Liver (tissue), 3 donors: ENCODE results near the gene HOOK2.

ENCODE experiments used
- EGR1 ChIP-seq, 2 donors: IDR thresholded peaks; 2 replicates each; pipeline ENCODE4 v1.6.1; 2016 to 2018; ENCODE audit warnings: antibody characterized with exemption in 2 of 2, low read depth in 2 of 2
- FOXA1 ChIP-seq: IDR thresholded peaks from 2 replicates; pipeline ENCODE4 v1.6.1; 2016; ENCODE audit warnings: antibody characterized with exemption
- RXRA ChIP-seq, 2 donors: IDR thresholded peaks; 2 replicates each; pipeline ENCODE4 v1.6.1; 2017 to 2018; ENCODE audit warnings: antibody characterized with exemption in 2 of 2, mild to moderate bottlenecking in 1 of 2
- TF ChIP-seq, protein P1 (sequence below): IDR thresholded peaks from 2 replicates; pipeline ENCODE4 v1.6.1; 2016; ENCODE audit warnings: antibody characterized with exemption
- TF ChIP-seq, protein P2 (sequence below): fragments of 150-350 bp; IDR thresholded peaks from 2 replicates; pipeline ENCODE4 v1.5.1; 2017; ENCODE audit warnings: improper control_type of control experiment, low read depth, low read length; ENCODE audit not compliant: missing input control
- TF ChIP-seq, protein P3 (sequence below): IDR thresholded peaks from 2 replicates; pipeline ENCODE4 v1.6.1; 2016; ENCODE audit warnings: antibody characterized with exemption, mild to moderate bottlenecking
- TF ChIP-seq, protein P4 (sequence below): IDR thresholded peaks from 2 replicates; pipeline ENCODE4 v1.6.1; 2016; ENCODE audit warnings: antibody characterized with exemption
- donor health status: healthy.
- donor health status: healthy.

DNA sequence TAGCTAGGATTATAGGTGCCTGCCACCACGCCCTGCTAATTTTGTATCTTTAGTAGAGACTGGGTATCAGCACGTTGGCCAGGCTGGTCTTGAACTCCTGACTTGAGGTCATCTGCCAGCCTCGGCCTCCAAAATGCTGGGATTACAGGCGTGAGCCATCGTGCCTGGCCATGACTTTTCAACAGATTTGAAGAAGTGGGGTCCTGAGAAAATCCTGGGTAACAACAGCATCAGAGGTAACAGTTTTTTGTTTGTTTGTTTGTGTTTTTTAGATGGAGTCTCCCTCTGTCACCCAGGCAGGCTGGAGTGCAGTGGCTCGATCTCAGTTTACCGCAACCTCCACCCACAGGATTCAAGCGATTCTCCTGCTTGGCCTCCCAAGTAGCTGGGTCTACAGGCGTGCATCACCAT, 19.6 kb upstream of the HOOK2 start:
- TF ChIP-seq, protein P1, sequence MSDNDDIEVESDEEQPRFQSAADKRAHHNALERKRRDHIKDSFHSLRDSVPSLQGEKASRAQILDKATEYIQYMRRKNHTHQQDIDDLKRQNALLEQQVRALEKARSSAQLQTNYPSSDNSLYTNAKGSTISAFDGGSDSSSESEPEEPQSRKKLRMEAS, result no peak
- TF ChIP-seq RXRA (IDR thresholded peaks at IDR 0.05), result peak in 1 of 2 donors; percentile 9
- TF ChIP-seq, protein P2, sequence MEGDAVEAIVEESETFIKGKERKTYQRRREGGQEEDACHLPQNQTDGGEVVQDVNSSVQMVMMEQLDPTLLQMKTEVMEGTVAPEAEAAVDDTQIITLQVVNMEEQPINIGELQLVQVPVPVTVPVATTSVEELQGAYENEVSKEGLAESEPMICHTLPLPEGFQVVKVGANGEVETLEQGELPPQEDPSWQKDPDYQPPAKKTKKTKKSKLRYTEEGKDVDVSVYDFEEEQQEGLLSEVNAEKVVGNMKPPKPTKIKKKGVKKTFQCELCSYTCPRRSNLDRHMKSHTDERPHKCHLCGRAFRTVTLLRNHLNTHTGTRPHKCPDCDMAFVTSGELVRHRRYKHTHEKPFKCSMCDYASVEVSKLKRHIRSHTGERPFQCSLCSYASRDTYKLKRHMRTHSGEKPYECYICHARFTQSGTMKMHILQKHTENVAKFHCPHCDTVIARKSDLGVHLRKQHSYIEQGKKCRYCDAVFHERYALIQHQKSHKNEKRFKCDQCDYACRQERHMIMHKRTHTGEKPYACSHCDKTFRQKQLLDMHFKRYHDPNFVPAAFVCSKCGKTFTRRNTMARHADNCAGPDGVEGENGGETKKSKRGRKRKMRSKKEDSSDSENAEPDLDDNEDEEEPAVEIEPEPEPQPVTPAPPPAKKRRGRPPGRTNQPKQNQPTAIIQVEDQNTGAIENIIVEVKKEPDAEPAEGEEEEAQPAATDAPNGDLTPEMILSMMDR, result no peak
- TF ChIP-seq, protein P3, sequence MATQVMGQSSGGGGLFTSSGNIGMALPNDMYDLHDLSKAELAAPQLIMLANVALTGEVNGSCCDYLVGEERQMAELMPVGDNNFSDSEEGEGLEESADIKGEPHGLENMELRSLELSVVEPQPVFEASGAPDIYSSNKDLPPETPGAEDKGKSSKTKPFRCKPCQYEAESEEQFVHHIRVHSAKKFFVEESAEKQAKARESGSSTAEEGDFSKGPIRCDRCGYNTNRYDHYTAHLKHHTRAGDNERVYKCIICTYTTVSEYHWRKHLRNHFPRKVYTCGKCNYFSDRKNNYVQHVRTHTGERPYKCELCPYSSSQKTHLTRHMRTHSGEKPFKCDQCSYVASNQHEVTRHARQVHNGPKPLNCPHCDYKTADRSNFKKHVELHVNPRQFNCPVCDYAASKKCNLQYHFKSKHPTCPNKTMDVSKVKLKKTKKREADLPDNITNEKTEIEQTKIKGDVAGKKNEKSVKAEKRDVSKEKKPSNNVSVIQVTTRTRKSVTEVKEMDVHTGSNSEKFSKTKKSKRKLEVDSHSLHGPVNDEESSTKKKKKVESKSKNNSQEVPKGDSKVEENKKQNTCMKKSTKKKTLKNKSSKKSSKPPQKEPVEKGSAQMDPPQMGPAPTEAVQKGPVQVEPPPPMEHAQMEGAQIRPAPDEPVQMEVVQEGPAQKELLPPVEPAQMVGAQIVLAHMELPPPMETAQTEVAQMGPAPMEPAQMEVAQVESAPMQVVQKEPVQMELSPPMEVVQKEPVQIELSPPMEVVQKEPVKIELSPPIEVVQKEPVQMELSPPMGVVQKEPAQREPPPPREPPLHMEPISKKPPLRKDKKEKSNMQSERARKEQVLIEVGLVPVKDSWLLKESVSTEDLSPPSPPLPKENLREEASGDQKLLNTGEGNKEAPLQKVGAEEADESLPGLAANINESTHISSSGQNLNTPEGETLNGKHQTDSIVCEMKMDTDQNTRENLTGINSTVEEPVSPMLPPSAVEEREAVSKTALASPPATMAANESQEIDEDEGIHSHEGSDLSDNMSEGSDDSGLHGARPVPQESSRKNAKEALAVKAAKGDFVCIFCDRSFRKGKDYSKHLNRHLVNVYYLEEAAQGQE, result no peak
- TF ChIP-seq, protein P4, sequence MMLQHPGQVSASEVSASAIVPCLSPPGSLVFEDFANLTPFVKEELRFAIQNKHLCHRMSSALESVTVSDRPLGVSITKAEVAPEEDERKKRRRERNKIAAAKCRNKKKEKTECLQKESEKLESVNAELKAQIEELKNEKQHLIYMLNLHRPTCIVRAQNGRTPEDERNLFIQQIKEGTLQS, result no peak
- no peak for TF ChIP-seq FOXA1
- no peak for TF ChIP-seq EGR1 (IDR thresholded peaks at IDR 0.05; ENCODE audit: low read depth in 2 of 2)
